ENCODE measurements around the gene SHC2.

SHC2 gene

DNA sequence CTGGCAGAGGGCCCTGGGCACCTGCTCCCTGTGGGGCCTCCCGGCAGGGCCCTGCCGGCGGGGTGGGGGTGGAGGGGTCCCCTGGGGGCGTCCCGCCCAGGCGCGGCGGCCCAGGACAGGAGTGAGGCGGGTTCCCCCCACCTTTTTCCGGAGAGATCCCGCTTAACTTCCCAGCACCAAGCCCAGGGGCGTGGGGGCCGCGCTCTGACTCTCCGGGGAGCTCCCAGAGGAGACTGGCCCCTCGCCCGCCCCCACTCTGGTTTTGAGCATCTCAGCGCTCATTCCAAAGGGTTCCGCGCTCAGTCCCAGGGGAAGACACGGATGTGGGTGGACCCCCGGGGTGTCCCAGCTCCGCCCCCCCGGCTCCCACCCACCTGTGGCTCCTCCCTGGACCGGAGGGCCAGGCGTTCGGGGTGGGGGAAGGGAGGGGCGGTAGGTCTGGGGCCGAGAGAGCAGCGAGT is 52.4 kb downstream of the SHC2 start:
- no peak for DNase-seq (ENCODE audit: low spot score)
- TF ChIP-seq, protein P1, sequence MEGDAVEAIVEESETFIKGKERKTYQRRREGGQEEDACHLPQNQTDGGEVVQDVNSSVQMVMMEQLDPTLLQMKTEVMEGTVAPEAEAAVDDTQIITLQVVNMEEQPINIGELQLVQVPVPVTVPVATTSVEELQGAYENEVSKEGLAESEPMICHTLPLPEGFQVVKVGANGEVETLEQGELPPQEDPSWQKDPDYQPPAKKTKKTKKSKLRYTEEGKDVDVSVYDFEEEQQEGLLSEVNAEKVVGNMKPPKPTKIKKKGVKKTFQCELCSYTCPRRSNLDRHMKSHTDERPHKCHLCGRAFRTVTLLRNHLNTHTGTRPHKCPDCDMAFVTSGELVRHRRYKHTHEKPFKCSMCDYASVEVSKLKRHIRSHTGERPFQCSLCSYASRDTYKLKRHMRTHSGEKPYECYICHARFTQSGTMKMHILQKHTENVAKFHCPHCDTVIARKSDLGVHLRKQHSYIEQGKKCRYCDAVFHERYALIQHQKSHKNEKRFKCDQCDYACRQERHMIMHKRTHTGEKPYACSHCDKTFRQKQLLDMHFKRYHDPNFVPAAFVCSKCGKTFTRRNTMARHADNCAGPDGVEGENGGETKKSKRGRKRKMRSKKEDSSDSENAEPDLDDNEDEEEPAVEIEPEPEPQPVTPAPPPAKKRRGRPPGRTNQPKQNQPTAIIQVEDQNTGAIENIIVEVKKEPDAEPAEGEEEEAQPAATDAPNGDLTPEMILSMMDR (IDR thresholded peaks at IDR 0.05; ENCODE audit: borderline replicate concordance, control extremely low read depth, extremely low read depth, insufficient read depth, missing control alignments), result no peak
- in situ Hi-C loops (cut with MboI; ENCODE audit: low sequenced_read_pairs, unreplicated experiment), result no loop called here

DNA sequence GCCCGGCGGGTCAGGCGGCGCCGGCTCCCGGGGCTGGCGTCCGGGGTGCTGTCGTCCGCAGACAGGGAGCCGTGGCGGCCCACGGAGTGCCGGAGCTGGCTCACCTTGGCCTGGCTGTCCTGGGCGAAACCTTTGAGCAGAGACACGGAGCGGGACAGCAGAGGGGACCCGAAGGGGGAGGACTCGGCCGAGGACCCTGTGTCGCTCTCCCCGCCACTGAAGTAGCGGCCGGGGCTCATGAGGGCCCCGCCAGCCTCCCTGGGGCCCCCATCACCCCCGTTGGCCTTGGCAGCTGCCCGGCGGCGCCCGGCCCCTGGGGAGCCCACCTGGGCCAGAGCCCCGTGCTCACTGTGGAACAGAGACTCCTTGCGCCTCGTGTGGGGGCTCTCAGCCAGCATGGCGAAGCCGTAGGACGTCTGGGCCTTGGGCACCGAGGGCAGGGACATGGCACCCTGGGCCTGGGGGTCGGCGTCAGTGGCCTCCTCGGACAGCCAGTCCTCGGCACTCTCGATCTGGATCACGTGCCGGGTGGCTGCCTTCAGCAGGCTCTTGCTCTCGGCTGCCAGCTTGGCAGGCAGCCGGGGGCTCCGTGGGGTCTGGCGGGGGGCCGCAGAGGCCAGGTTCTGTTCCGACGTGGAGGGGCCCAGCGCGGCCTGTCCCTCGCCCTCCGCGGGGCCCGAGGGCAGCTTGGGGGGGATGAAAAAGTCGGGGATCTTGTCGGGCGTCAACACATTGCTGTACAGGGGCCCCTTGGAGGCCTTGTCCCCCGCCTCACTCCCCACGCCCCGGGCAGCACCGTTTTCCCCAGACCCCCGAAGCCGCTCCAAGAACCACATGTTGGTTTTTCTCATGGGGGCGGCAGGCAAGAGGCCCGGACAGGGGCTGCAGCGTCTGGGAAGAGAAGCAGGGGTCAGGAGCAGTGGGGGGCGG is 53.1 kb downstream of the SHC2 start:
- in situ Hi-C loops (cut with MboI; ENCODE audit: low sequenced_read_pairs, unreplicated experiment), result no loop called here
- TF ChIP-seq, protein P1 (IDR thresholded peaks at IDR 0.05; ENCODE audit: borderline replicate concordance, control extremely low read depth, extremely low read depth, insufficient read depth, missing control alignments), result no peak
- no peak for DNase-seq (ENCODE audit: low spot score)

DNA sequence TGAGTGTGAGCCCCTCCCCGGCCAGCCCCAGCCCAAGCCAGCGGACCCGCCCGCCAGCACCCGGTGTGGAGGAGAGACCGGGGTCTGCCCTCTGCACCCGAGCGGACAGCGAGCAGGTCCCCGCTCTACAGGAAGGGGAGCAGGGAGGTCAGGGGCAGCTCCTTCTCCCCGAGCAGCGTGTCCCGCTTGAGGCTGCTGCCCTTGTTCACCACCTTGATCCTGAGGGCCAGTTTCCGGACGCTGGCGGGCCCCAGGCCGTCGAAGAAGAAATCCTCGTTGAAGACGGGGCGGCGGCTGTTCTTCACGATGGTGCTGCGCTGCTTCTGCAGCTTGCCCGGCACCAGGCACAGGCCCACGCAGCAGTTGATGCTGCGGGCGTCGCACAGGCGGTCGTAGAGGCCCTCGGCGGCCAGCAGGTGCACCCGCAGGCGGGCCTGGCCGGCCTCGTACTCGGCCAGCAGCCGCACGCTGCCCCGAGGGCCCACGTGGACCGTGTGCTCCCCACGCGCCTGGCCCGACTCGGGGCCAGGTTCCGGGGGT is 53.8 kb downstream of the SHC2 start:
- DNase-seq (ENCODE audit: low spot score), result no peak
- in situ Hi-C loops (cut with MboI; ENCODE audit: low sequenced_read_pairs, unreplicated experiment), result no loop called here
- TF ChIP-seq, protein P1 (IDR thresholded peaks at IDR 0.05; ENCODE audit: borderline replicate concordance, control extremely low read depth, extremely low read depth, insufficient read depth, missing control alignments), result no peak

DNA sequence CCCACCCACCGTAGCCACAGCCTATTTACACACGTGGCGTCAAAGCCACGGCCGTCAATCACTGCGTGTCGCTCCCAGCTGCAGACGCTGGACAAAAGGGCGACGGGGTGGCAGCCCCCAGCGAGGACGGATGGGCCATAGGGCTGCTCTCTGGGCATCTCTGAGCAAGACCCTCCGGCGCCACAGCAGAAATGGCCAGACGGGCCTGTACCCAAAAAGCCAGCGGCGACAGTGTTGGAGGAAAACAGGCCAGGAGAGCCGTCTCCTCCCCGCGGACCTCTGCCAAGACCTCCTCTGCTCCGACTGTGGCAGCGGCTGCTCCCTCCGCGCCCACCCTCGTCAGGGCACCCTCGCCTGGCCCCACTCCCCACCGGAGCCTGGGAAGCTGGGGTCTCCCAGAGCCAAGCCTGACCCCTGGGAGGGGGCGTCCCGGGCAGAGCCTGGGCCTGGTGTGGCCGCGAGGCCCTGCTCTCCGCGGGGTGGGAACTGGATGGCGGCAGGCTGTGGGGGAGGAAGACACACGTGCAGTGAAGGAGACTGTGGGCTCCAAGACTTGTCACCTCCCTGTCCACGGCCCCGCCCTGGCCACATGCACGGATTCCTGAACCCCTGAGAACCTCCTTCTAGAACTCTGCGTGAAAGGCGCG is 54.6 kb downstream of the SHC2 start:
- DNase-seq (ENCODE audit: low spot score), result no peak

DNA sequence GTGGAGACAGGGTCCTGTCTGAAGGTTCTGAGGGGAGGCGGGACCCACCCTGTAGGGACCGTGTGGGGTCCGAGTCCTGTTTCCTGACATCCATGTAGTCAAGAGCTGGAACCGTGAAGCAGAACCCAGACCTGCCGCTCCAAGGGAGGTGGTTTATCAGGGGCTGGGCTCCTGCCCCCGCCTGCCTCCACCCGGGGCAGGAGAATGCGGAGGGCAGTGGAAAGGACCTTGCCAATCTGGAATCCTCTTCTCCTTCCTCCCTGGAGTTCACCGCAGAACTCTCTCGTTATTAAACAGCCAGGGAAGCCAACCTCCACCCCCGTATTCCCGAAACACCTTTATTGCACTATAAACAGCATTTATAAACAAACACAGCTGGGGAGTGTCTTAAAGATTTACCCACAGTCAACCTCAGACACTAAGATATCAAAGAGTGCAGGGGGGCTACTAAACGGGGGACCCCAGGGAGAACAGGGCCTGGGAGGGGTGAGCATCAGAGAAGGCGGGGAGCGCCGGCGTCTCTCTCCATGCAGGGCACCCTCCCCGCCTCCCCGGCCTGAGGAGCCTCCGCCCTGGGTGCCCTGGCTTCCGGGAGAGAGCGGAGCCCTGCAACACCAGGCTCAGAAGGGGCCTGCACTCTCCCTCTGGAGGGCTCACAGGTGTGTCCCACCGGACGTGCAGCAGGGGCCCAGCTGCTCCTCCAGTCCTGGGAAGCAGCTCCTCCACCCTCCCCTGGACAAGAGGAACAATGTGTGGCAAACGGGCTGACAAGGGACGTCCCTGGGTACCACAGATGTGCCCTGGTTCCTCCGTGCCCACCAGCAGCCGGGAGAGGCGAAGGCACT is 55.5 kb downstream of the SHC2 start:
- TF ChIP-seq, protein P1 (IDR thresholded peaks at IDR 0.05; ENCODE audit: borderline replicate concordance, control extremely low read depth, extremely low read depth, insufficient read depth, missing control alignments), result no peak
- in situ Hi-C loops (cut with MboI; ENCODE audit: low sequenced_read_pairs, unreplicated experiment), result no loop called here
- no peak for DNase-seq (ENCODE audit: low spot score)

More for the DNA sequence above, 54.6 kb downstream of the SHC2 start:
- in situ Hi-C loops (cut with MboI; ENCODE audit: low sequenced_read_pairs, unreplicated experiment), result no loop called here
- TF ChIP-seq, protein P1 (IDR thresholded peaks at IDR 0.05; ENCODE audit: borderline replicate concordance, control extremely low read depth, extremely low read depth, insufficient read depth, missing control alignments), result no peak

Data from GM13976 (cell line).